ENCODE results near the gene ZNF592. TPM values are rescaled to one million over a fixed set of nuclear protein-coding genes. Genes with fewer than 3 reads are reported as not detected.

Gene ZNF592
- polyA plus RNA-seq, 2 donors = 4.8 to 6.1 TPM

DNA sequence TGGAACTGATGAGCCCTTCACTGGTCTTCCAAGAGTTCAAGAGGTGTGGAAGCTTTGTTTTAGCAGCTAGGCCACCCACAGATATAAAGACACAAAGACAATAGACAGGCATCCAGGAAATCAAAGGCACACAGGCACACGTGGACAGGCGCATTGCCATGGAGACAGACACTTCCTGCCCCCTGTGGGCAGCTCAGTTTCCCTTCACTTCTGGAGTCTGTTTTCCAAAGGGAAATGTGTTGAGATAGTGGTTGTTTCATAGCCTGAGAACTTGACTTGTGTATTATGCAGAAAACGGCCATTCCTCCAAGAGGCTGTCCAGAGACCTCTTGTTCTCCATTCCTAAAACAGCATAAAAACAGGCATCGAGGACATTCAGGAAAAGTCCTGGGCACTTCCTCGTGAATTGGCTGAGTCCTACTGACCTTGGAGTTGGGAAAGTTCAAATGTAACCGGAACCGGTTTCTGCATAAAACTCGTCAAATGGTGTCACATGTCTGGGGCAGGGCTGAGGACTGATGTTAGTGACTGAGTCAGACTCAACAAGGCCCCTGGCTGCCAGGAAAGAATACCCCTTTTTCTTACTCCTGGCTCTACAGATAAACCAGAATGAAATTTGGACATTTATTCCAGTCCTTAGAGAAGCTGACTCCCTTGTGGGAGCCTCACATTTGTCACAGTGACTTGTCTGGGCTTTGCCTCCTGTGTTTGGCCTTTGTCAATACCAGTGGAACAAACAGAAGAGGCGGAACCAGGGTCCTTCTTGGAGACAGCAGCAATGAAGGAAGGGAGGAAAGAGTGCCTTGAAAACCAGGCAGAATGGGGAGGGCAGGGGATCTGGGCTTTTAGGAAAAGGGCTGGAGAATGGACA is 70.1 kb downstream of the ZNF592 start:
- peaks cover 0 to 3% of the 10 kb centered on the region in 2 donors for H3K4me1 ChIP-seq (ENCODE audit: control insufficient read depth in 2 of 2, insufficient read depth in 2 of 2, low read length in 1 of 2)
- no peaks in the 10 kb centered on the region for H3K9me3 ChIP-seq (ENCODE audit: control insufficient read depth in 2 of 2, insufficient read depth in 1 of 2, low read depth in 1 of 2, low read length in 1 of 2)
- WGBS, 2 donors = 53 to 61% methylated on average over 9 of the region's 9 CpGs
- H3K36me3 ChIP-seq (ENCODE audit: control insufficient read depth in 2 of 2, insufficient read depth in 2 of 2, low read length in 1 of 2) = no peaks in the 10 kb centered on the region
- H3K27me3 ChIP-seq (ENCODE audit: control insufficient read depth in 1 of 2, insufficient read depth in 2 of 2, low read length in 2 of 2) = no peaks in the 10 kb centered on the region
- H3K4me3 ChIP-seq (ENCODE audit: low read depth in 1 of 2, low read length in 2 of 2) = no peak overlapping the region
- H3K27ac ChIP-seq (ENCODE audit: low read depth in 2 of 2, low read length in 1 of 2) = peak overlapping the region in 1 of 2 donors; percentile 48

DNA sequence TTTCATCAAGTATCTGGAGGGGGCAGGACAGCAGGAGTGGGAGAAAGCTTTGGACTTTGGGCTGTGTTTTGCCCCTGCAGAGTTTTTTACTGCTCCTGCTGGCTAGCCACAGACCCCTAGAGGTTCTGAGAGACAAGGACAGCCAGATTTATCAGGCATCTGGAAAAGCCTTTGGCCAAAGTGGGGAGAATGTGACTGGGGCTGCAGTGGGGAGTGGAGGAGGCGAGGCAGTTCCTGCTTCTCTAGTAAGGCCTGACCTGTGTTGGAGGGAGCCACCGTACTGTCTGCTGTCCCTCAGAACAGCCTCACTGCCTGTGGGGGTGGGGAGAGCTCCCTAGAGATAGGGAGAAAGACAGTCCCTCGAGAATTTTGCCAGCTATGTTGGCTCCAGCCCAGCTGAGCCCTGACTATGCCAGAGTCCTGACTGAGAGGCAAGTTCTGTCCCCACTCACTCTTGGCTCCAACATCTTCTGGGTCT is 70.9 kb downstream of the ZNF592 start:
- WGBS, 2 donors = 48 to 58% methylated on average over 3 of the region's 3 CpGs
- Histone ChIP-seq H3K4me1 (ENCODE audit: control insufficient read depth in 2 of 2, insufficient read depth in 2 of 2, low read length in 1 of 2) (peaks cover 0 to 3% of the 10 kb centered on the region in 2 donors), H3K9me3 (ENCODE audit: control insufficient read depth in 2 of 2, insufficient read depth in 1 of 2, low read depth in 1 of 2, low read length in 1 of 2) (no peaks in the 10 kb centered on the region), H3K4me3 (ENCODE audit: low read depth in 1 of 2, low read length in 2 of 2) (no peak overlapping the region), H3K36me3 (ENCODE audit: control insufficient read depth in 2 of 2, insufficient read depth in 2 of 2, low read length in 1 of 2) (no peaks in the 10 kb centered on the region), H3K27me3 (ENCODE audit: control insufficient read depth in 1 of 2, insufficient read depth in 2 of 2, low read length in 2 of 2) (no peaks in the 10 kb centered on the region), H3K27ac (ENCODE audit: low read depth in 2 of 2, low read length in 1 of 2) (no peak overlapping the region)

DNA sequence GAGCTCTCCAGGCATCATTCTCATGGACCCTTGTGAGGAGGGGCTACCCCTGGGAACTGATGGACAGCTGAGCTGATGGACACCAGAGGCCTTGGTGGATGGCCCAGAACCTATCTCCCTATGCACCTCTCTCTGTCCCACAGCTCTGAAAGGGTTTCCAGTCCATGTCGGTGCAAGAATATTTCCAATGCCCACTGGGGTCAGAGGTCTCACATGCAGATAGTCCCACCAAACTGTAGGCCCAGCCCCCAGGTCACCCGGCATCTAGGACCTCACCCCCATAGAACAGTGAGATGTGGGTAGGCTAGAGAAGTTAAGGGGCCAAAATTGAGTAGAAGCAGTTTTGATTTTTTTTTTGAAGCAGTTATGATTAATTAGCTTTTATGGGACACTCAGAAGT is 71.4 kb downstream of the ZNF592 start:
- H3K4me3 ChIP-seq (ENCODE audit: low read depth in 1 of 2, low read length in 2 of 2) = no peak overlapping the region
- no peak overlapping the region for H3K27ac ChIP-seq (ENCODE audit: low read depth in 2 of 2, low read length in 1 of 2)
- H3K36me3 ChIP-seq (ENCODE audit: control insufficient read depth in 2 of 2, insufficient read depth in 2 of 2, low read length in 1 of 2) = no peaks in the 10 kb centered on the region
- H3K9me3 ChIP-seq (ENCODE audit: control insufficient read depth in 2 of 2, insufficient read depth in 1 of 2, low read depth in 1 of 2, low read length in 1 of 2) = no peaks in the 10 kb centered on the region
- WGBS, 2 donors = 88 to 95% methylated on average over 2 of the region's 2 CpGs
- peaks cover 0 to 3% of the 10 kb centered on the region in 2 donors for H3K4me1 ChIP-seq (ENCODE audit: control insufficient read depth in 2 of 2, insufficient read depth in 2 of 2, low read length in 1 of 2)
- H3K27me3 ChIP-seq (ENCODE audit: control insufficient read depth in 1 of 2, insufficient read depth in 2 of 2, low read length in 2 of 2) = no peaks in the 10 kb centered on the region

DNA sequence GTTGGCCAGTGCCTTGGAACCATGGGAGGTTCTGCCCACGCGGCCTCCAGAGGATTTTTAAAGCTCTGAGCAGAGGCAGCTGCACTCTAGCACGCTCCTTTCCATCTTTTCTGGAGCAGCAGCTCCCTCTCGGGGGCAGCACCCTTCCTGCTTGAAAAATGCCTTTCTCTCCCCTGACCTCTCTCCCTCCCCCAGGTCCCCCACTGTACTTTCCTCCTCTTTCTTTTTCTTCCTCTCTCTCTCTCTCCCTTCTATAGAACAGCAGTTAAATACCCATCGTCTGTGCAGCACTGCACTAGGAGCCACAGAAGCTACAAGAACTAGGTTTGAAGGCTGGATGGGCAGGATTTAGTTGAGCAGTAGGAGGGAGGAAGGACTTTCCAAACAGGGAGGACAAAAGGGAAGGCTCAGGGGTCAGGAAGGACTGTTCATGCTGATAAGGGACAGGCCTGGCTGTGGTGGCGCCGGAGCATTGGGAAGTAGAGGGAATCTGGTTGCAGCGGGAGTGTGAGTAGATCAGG is 73.2 kb downstream of the ZNF592 start:
- no peaks in the 10 kb centered on the region for H3K27me3 ChIP-seq (ENCODE audit: control insufficient read depth in 1 of 2, insufficient read depth in 2 of 2, low read length in 2 of 2)
- peaks cover 0 to 6% of the 10 kb centered on the region in 2 donors for H3K4me1 ChIP-seq (ENCODE audit: control insufficient read depth in 2 of 2, insufficient read depth in 2 of 2, low read length in 1 of 2)
- no peaks in the 10 kb centered on the region for H3K9me3 ChIP-seq (ENCODE audit: control insufficient read depth in 2 of 2, insufficient read depth in 1 of 2, low read depth in 1 of 2, low read length in 1 of 2)
- no peaks in the 10 kb centered on the region for H3K36me3 ChIP-seq (ENCODE audit: control insufficient read depth in 2 of 2, insufficient read depth in 2 of 2, low read length in 1 of 2)
- no peak overlapping the region for H3K4me3 ChIP-seq (ENCODE audit: low read depth in 1 of 2, low read length in 2 of 2)
- H3K27ac ChIP-seq (ENCODE audit: low read depth in 2 of 2, low read length in 1 of 2) = no peak overlapping the region
- WGBS, 2 donors = 74 to 75% methylated on average over 8 of the region's 8 CpGs

DNA sequence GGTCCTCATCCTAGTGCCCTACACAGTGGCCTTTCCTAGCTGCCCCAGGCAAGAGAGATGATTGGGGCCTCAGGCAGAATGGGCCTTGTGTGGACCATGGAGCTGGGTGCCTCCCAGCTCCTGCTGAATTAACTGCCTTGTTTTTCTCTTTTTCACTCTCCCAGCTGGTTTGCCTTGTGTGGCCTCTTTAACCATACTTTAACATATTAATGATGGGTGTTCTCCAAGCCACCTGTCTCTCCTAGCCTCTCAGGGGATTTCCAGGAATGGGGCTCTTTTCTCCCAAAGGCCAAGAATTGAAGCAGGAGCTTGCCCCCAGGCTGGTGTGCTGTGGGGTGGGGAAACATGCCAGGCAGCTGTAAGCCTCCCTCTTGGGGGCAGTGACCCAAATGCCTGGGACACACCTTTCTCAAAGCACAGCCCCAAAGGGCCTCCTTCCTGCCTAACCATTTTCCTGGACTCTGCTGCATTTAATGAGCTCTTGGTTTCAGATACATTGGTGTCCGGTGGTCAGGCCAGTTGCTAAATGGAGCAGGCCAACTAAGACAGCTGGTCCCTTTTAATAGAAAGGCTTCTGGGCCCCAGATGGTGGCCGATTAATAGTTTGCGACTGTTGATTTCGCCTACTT is 74.4 kb downstream of the ZNF592 start:
- no peak overlapping the region for H3K4me3 ChIP-seq (ENCODE audit: low read depth in 1 of 2, low read length in 2 of 2)
- H3K9me3 ChIP-seq (ENCODE audit: control insufficient read depth in 2 of 2, insufficient read depth in 1 of 2, low read depth in 1 of 2, low read length in 1 of 2) = no peaks in the 10 kb centered on the region
- H3K27ac ChIP-seq (ENCODE audit: low read depth in 2 of 2, low read length in 1 of 2) = no peak overlapping the region
- WGBS, 2 donors = 81 to 88% methylated on average over 4 of the region's 4 CpGs
- peaks cover 0 to 6% of the 10 kb centered on the region in 2 donors for H3K4me1 ChIP-seq (ENCODE audit: control insufficient read depth in 2 of 2, insufficient read depth in 2 of 2, low read length in 1 of 2)
- H3K36me3 ChIP-seq (ENCODE audit: control insufficient read depth in 2 of 2, insufficient read depth in 2 of 2, low read length in 1 of 2) = no peaks in the 10 kb centered on the region
- H3K27me3 ChIP-seq (ENCODE audit: control insufficient read depth in 1 of 2, insufficient read depth in 2 of 2, low read length in 2 of 2) = no peaks in the 10 kb centered on the region

DNA sequence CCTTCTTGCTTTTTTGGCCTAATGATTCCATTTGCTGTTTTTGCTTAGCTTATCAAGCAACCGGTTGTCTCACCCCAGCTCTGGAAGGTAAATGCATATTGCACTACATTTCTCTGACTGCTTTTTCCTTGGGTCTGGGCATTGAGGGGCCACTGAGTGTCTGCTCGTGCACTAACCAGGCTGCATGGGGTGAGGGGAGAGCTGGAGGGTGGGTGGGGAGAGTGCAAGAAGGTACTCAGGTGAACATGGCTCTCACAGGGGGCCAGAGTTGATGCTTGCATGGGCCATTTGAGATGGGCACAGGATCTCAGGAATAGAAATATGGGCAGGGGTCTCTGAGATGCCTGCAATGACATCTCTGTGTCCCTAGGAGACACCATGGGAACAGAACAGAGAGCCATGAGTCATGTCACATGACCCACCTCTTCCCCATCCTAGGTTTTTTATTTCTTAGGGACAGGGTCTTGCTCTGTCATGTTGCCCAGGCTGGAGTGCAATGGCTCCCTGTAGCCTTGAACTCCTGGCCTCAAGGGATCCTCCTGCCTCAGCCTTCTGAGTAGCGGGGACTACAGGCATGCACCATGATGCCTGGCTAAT is 75.0 kb downstream of the ZNF592 start:
- Histone ChIP-seq H3K9me3 (ENCODE audit: control insufficient read depth in 2 of 2, insufficient read depth in 1 of 2, low read depth in 1 of 2, low read length in 1 of 2) (no peaks in the 10 kb centered on the region), H3K27ac (ENCODE audit: low read depth in 2 of 2, low read length in 1 of 2) (no peak overlapping the region), H3K4me3 (ENCODE audit: low read depth in 1 of 2, low read length in 2 of 2) (no peak overlapping the region), H3K36me3 (ENCODE audit: control insufficient read depth in 2 of 2, insufficient read depth in 2 of 2, low read length in 1 of 2) (no peaks in the 10 kb centered on the region), H3K4me1 (ENCODE audit: control insufficient read depth in 2 of 2, insufficient read depth in 2 of 2, low read length in 1 of 2) (peaks cover 0 to 2% of the 10 kb centered on the region in 2 donors), H3K27me3 (ENCODE audit: control insufficient read depth in 1 of 2, insufficient read depth in 2 of 2, low read length in 2 of 2) (no peaks in the 10 kb centered on the region)
- 91 to 95% methylated on average over 3 of the region's 3 CpGs for WGBS, 2 donors

DNA sequence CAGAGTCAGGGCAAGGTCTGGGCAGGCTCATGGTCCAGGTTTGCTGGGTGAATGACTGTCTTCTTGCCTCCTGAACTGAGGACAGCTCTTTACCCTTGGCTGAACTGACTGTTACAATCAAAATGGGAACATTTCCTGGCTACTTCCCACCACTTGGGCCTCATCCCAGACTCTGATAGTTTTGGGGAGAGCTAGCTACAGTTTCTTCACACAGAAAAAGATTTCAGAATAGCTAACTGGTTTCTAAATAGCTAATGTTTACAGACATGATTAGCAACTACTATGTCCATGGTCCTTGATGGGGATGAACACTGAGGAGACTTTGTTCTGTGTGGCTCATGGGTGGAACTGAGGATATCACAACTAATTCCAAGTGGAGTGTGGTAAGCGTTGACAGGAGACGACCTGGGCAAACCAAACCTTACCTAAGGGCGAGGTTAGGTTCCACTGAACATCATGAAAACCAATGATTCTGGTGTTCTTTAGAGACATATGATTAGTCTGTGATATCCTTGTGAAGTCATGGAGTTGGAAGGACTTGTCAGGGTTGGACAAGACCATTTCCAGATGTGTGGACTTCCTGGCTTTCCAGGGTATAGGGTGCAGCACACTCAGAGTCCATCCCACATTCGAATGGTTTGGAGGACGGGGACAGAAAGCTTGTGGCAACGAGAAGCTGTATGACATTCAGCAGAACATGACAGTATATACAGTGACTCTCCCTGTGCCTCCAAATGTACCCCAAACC is 76.0 kb downstream of the ZNF592 start:
- Histone ChIP-seq H3K27ac (ENCODE audit: low read depth in 2 of 2, low read length in 1 of 2) (peak overlapping the region in 1 of 2 donors; percentile 16), H3K36me3 (ENCODE audit: control insufficient read depth in 2 of 2, insufficient read depth in 2 of 2, low read length in 1 of 2) (no peaks in the 10 kb centered on the region), H3K4me1 (ENCODE audit: control insufficient read depth in 2 of 2, insufficient read depth in 2 of 2, low read length in 1 of 2) (peaks cover 0 to 2% of the 10 kb centered on the region in 2 donors), H3K9me3 (ENCODE audit: control insufficient read depth in 2 of 2, insufficient read depth in 1 of 2, low read depth in 1 of 2, low read length in 1 of 2) (no peaks in the 10 kb centered on the region), H3K27me3 (ENCODE audit: control insufficient read depth in 1 of 2, insufficient read depth in 2 of 2, low read length in 2 of 2) (no peaks in the 10 kb centered on the region), H3K4me3 (ENCODE audit: low read depth in 1 of 2, low read length in 2 of 2) (no peak overlapping the region)
- WGBS, 2 donors = 81 to 82% methylated on average over 6 of the region's 6 CpGs

DNA sequence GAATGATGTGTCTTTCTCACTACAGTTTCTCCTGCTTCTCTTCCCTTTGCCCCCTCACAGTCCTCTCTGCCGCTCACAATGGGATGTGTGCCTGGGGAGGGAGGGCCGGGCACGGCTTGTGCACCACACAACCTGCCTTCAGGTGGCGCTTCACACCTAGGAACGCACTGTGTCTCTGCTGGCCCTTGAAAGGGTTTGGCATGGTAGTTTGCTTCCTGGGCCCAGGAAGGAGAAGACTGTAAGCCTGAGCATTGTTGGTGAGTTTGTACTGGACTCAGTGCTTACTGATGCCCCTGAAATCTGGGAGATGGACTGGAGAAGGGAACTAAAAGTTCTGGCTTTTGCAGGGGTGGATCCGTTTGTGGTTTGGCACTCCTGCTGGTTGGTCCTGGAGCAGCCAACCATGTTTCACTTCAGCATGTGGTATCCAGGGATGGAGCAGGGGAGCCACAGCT is 78.0 kb downstream of the ZNF592 start:
- Histone ChIP-seq H3K9me3 (ENCODE audit: control insufficient read depth in 2 of 2, insufficient read depth in 1 of 2, low read depth in 1 of 2, low read length in 1 of 2) (no peaks in the 10 kb centered on the region), H3K27ac (ENCODE audit: low read depth in 2 of 2, low read length in 1 of 2) (no peak overlapping the region), H3K36me3 (ENCODE audit: control insufficient read depth in 2 of 2, insufficient read depth in 2 of 2, low read length in 1 of 2) (no peaks in the 10 kb centered on the region), H3K4me1 (ENCODE audit: control insufficient read depth in 2 of 2, insufficient read depth in 2 of 2, low read length in 1 of 2) (peaks cover 0 to 2% of the 10 kb centered on the region in 2 donors), H3K27me3 (ENCODE audit: control insufficient read depth in 1 of 2, insufficient read depth in 2 of 2, low read length in 2 of 2) (no peaks in the 10 kb centered on the region), H3K4me3 (ENCODE audit: low read depth in 1 of 2, low read length in 2 of 2) (no peak overlapping the region)
- 64 to 69% methylated on average over 6 of the region's 6 CpGs for WGBS, 2 donors

DNA sequence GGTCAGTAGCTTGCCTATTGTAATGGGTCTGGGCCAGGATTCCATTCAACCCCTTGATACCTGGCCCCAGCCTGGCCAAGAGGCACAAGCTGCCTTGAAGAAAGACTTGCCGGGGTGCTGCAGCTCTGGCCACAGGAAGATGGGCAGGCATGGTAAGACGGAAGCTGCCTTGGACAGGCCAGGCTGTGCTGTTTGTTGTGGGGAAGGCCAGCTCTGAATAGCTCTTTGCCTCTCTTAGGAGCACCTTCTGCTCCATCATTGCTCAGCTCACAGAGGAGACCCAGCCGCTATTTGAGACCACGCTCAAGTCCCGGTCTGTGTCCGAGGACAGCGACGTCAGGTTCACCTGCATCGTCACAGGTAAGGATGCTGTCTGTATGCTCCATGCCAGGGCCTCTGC is 78.9 kb downstream of the ZNF592 start:
- 96% methylated on average over 9 of the region's 9 CpGs for WGBS, 2 donors
- no peaks in the 10 kb centered on the region for H3K36me3 ChIP-seq (ENCODE audit: control insufficient read depth in 2 of 2, insufficient read depth in 2 of 2, low read length in 1 of 2)
- no peak overlapping the region for H3K27ac ChIP-seq (ENCODE audit: low read depth in 2 of 2, low read length in 1 of 2)
- H3K4me3 ChIP-seq (ENCODE audit: low read depth in 1 of 2, low read length in 2 of 2) = no peak overlapping the region
- peaks cover 0 to 2% of the 10 kb centered on the region in 2 donors for H3K4me1 ChIP-seq (ENCODE audit: control insufficient read depth in 2 of 2, insufficient read depth in 2 of 2, low read length in 1 of 2)
- no peaks in the 10 kb centered on the region for H3K27me3 ChIP-seq (ENCODE audit: control insufficient read depth in 1 of 2, insufficient read depth in 2 of 2, low read length in 2 of 2)
- H3K9me3 ChIP-seq (ENCODE audit: control insufficient read depth in 2 of 2, insufficient read depth in 1 of 2, low read depth in 1 of 2, low read length in 1 of 2) = no peaks in the 10 kb centered on the region

All from esophagus (tissue), 2 donors.